GM19468 (cell line): Measurements from ENCODE around the gene UGT1A5.
"Not testable (repeated sequence)": the region's sequence is repeated elsewhere in the genome, so short reads cannot be mapped to it uniquely, and the experiment has no call there.

Source experiments
- ATAC-seq: cut with Tn5 transposase; IDR thresholded peaks from one replicate; pipeline ENCODE4 v1.9.1; 2021; ENCODE audit warnings: mild to moderate bottlenecking, moderate library complexity, moderate number of reproducible peaks; ENCODE audit not compliant: unreplicated experiment; ENCODE audit errors: extremely low read depth

Gene UGT1A5

DNA sequence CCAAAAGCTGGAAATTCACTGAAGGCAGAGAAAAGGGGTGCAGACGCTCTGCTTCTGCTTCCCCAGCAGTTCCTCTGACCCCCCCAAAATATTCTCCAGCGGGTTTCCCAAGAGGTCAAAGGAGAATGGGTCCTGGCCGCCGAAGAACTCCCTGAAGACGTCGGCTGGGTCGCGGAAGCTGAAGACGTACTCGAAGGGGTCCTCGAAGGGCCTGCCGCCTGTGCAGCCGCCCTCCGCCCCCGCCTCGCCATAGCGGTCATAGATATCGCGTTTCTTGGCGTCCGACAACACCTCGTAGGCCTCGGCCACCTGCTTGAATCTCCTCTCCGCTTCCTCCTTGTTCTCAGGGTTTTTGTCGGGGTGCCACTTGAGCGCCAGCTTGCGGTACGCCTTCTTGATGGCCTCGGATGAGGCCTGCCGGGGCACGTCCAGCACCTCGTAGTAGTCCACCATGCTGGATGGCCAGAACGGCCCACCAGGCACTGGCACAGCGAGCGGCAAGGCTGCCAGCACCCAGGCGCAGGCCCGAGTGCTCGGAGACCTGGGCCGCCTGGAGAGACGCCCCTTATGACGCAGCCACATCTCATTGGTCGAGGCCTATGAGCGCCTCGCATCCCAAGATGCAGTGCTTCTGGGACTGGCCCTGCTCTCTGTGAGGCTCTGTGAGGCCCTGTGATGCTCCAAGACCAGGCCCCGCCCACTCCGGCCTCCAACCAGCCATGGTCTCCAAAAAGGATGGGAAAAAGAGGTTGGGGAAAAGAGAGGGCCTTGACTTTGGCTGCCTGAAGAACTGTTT, 31.0 kb downstream of the UGT1A5 start:
- no peak for ATAC-seq

- no peak for ATAC-seq
Observed at GRCh38 chr2:233745073-233745755, 32.5 kb downstream of the UGT1A5 start.

- not testable (repeated sequence) for ATAC-seq
Observed at GRCh38 chr2:233745838-233746237, 33.1 kb downstream of the UGT1A5 start.

GRCh38 chr2:233746475-233747282, 34.0 kb downstream of the UGT1A5 start:
- no peak for ATAC-seq

DNA sequence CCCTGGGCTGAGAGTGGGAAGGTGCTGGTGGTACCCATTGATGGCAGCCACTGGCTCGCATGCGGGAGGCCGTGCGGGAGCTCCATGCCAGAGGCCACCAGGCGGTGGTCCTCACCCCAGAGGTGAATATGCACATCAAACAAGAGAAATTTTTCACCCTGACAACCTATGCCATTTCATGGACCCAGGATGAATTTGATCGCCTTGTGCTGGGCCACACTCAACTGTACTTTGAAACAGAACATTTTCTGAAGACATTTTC, 34.5 kb downstream of the UGT1A5 start:
- no peak for ATAC-seq

GRCh38 chr2:233750689-233751088, 38.0 kb downstream of the UGT1A5 start:
- not testable (repeated sequence) for ATAC-seq

DNA sequence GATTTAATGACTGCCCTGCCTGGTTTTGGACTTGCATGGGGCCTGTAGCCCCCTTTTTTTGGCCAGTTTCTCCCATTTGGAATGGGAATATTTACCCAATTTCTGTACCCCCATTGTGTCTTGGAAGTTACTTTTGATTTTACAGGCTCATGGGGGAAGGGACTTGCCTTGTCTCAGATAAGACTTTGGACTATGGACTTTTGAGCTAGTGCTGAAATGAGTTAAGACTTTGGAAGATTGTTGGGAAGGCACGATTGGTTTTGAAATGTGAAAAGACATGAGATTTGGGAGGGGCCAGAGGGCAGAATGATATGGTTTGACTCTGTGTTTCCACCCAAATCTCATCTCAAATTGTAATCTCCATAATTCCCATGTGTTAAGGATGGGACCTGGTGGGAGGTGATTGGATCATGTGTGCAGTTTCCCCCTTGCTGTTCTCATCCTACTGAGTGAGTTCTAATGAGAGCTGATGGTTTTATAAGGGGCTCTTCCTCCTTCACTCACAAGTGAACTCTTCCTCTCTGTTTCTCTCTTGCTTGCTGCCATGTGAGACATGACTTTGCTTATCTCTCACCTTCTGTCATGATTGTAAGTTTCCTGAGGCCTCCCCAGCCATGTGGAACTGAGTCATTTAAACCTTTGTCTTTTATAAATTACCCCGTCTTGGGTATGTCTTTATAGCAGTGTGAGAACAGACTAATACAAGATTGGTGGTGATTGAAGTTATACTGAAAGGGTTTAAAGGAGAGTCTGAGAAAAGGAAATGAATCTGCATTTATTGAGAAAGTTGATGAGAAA, 38.7 kb downstream of the UGT1A5 start:
- not testable (repeated sequence) for ATAC-seq

- ATAC-seq, result no peak
Observed at GRCh38 chr2:233754872-233755611, 42.3 kb downstream of the UGT1A5 start.

DNA sequence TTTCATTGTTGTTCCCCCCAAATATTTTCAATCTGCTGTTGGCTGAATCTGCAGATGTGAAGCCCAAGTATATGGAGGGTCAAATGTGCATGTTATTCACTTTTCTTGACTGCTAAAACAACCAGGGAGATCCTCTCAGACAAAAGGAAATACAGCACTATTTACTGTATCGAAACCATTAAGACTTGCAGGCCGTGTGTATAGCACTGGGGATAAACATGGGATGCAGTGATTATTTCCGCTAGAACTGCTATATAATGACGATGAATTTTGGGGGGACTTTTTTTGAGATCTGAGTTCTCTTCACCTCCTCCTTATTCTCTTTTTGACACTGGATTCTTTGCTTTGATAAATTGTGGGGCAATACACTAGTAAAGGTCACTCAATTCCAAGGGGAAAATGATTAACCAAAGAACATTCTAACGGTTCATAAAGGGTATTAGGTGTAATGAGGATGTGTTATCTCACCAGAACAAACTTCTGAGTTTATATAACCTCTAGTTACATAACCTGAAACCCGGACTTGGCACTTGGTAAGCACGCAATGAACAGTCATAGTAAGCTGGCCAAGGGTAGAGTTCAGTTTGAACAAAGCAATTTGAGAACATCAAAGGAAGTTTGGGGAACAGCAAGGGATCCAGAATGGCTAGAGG, 43.8 kb downstream of the UGT1A5 start:
- no peak for ATAC-seq

GRCh38 chr2:233758141-233758540, 45.4 kb downstream of the UGT1A5 start:
- ATAC-seq, result no peak

GRCh38 chr2:233758849-233759248, 46.1 kb downstream of the UGT1A5 start:
- ATAC-seq, result no peak

GRCh38 chr2:233760043-233760442, 47.3 kb downstream of the UGT1A5 start, which contains the start of gene UGT1A1:
TSS of gene UGT1A1 (plus strand) at chr2:233760270. CDS start at chr2:233760288, 18 bp downstream.
- ATAC-seq, result no peak

- ATAC-seq, result no peak
Observed at GRCh38 chr2:233761040-233761769, 48.5 kb downstream of the UGT1A5 start.

GRCh38 chr2:233764264-233764663, 51.6 kb downstream of the UGT1A5 start:
- no peak for ATAC-seq

DNA sequence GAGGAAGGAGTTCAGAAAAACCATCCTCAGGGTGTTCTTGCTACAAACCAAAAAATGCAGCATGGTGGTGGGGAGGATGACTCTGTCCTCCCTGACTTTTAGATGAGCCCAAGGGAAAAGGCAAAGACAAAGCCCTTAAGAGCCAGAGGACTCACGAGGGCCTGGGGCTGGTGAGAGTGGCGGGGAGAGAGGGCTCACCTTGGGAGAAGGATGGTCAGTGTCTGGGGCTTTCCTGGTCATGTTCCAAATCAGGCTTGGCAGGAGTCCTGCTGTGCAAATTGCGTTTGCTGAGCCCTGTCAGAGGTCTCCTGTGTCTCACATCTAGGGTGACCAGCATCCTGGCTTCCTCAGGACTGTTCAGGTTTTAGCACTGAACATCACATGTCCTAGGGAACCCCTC, 52.1 kb downstream of the UGT1A5 start:
- ATAC-seq, result no peak

DNA sequence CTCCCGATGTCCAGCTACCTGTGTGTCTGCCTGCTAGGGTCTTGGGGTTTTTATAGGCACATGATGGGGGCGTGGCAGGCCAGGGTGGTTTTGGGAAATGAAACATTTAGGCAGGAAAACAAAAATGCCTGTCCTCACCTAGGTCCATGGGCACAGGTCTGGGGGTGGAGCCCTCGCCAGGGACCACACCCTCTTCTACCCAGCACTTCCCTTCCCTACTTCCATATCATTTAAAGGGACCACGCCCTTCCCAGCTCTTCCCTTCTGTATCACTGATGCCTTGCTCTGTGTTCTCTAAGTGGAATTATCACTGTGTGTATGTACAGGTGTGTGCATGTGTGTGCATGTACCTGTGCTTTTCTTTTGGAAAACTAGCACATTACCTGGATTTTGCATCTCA, 53.7 kb downstream of the UGT1A5 start:
- no peak for ATAC-seq

DNA sequence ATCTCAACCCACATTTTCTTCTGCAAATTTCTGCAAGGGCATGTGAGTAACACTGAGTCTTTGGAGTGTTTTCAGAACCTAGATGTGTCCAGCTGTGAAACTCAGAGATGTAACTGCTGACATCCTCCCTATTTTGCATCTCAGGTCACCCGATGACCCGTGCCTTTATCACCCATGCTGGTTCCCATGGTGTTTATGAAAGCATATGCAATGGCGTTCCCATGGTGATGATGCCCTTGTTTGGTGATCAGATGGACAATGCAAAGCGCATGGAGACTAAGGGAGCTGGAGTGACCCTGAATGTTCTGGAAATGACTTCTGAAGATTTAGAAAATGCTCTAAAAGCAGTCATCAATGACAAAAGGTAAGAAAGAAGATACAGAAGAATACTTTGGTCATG, 55.4 kb downstream of the UGT1A5 start:
- ATAC-seq, result no peak

DNA sequence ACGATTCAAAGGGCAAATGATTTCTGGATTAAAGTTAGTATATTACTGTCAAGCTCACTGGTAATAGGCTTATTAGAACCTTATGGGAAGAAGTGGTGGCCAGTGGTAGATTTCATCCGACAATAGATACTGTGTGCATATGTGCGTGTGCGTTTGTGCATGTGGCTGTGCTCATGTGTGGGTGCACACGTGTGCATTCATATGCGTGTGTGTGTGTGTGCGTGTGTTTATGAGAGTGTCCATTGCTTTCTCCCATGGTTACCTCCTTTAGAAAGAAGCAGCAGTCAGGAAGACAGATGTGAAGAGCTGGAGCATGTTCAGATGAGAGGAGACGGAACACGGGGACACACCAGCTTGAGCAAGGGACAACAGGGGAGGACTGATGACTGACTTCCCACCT, 56.6 kb downstream of the UGT1A5 start:
- ATAC-seq, result no peak
